Stimulated activated CD4-positive, alpha-beta T cell treated with anti-CD3 and anti-CD28 coated beads, Interleukin-12 subunit alpha, Interleukin-12 subunit beta, amount 100 ng/mL, for 48 hours (primary cell): ENCODE measurements around the gene NRL.
A peak's percentile ranks its signal among the peaks of the same experiment; 100 is the strongest.

ENCODE experiments used
- DNase-seq, 3 donors: peaks; one replicate each; pipeline ENCODE4 v3.0.0-alpha.2; 2020; ENCODE audit warnings: low read depth in 2 of 3, low spot score in 1 of 3

The NRL gene

DNA sequence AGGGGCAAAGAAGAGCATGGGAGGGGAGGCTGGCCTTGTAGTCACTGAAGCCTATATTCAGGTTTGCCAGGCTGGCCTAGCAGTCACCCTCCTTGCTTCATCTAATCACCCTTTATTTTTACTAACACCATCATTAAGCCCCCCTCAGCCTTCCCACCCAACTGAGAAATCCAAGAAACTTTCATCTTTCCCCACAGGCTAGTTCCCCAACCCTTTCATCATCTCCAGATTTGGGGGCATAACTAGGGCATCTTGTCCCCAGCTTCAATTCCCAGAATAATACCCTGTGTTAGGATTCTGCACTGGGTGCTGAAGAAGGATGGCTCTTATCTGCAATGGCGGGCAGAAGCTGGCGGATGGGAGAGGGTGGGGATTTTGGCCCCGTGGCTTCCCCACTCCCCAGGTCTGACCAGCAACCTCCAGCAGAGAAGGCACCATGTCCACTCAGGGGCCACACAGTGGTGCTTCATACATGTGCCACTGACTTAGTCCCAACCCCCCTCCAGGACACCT is 13.7 kb downstream of the NRL start:
- DNase-seq, result no peak

DNA sequence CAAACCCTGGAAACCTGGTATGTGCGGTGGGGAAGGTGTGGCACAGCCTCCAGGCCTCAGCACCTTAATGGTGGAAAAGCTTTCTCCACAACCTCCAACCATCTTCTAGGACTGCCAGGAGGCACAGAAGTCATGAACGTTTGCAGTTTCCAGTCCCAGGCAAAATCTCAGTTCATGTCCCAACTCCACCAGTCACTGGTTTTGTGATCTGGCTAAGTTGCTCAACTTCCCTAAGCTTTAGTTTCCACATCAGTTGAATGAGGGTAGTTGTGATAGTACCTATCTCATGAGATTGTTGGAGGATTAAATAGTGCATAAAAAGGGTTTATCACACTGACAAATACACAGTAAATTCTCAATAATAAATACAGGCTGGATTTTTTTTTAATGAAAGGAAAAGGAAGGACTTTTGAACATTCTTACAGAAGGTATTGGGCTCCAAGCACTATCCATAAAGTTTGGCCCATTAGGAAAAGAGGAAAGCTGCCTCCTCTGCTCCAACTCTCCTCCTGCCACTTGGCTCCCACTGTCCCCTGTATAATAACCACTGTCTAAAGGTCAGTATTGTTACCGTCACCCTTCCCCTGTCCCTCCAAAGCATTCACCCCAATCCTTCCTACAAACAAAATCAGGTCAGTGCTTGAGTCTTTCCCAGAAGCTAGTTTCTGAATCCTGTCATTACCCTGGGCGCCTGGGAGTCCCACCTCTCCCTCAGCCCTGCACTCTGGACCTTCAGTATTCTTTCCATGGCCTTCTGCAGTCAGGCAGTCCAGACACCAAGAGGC is 14.4 kb downstream of the NRL start:
- DNase-seq, result no peak

DNA sequence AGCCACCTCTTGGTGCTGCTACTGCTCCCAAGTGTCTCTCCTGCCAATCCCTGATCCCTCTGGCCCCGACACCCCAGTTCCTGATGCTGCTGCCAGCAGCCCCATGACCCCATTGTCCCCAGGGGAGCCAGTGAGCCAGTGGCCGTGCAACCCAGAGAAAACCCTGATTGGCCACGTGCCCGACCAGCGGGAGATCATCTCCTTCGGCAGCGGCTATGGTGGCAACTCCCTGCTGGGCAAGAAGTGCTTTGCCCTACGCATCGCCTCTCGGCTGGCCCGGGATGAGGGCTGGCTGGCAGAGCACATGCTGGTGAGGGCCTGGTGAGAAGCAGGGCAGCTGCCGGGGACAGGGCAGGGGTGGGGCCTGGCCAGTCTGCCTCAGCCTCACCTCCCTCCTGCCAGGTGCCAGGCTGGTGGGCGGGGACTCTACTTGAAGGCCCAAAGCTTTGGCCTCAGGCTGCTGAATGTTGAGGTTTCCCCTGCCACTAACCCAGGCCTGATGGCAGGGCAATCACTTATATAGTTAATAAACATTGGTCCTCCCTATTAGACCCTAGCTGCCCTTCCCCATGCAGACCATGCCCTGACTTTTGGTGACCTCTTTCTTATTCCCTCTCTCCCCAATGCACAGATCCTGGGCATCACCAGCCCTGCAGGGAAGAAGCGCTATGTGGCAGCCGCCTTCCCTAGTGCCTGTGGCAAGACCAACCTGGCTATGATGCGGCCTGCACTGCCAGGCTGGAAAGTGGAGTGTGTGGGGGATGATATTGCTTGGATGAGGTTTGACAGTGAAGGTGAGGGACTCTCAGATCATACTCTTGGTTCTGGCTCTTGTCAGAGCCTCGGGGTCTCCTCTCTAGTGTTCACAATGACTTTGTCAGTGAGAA is 15.6 kb downstream of the NRL start:
- DNase-seq, result no peak

DNA sequence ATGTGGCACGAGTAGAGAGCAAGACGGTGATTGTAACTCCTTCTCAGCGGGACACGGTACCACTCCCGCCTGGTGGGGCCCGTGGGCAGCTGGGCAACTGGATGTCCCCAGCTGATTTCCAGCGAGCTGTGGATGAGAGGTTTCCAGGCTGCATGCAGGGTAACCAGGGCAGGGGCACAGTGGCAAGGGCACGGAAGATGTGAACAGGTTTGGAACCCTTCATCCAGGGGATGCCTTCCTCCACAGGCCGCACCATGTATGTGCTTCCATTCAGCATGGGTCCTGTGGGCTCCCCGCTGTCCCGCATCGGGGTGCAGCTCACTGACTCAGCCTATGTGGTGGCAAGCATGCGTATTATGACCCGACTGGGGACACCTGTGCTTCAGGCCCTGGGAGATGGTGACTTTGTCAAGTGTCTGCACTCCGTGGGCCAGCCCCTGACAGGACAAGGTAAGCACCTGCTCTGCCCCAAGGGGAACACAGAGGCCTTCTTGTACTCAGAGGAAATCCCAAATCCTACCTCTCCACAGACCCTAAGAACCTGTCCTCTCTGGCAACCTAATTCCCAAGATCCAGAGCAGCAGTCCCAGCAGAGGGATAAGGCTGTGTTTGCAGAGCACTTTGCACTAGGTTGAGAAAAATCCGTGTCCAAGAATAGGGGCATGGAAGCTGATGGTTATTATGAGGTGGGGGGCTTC is 16.4 kb downstream of the NRL start:
- no peak for DNase-seq

DNA sequence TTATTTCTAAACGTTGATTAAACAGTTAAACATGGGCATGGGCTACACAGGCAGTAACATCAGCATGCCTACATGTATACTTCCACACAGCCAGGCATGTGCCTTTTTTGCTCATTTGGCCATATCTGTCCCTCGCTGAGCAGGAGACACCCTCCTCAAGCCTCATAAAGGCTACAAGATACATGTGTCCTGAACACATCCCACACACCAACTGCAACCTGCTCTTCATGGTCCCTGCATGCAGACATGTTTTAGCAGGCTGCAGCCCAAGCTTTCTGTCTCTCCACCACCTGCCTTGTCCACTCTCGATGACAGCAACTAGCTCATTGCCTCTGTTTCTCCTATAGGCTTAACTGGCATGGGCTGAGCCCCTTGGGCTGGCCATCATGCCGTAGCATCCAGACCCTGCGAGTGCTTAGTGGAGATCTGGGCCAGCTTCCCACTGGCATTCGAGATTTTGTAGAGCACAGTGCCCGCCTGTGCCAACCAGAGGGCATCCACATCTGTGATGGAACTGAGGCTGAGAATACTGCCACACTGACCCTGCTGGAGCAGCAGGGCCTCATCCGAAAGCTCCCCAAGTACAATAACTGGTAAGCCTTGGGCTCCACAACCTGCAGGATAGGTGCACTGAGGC is 18.1 kb downstream of the NRL start:
- DNase-seq, result no peak

DNA sequence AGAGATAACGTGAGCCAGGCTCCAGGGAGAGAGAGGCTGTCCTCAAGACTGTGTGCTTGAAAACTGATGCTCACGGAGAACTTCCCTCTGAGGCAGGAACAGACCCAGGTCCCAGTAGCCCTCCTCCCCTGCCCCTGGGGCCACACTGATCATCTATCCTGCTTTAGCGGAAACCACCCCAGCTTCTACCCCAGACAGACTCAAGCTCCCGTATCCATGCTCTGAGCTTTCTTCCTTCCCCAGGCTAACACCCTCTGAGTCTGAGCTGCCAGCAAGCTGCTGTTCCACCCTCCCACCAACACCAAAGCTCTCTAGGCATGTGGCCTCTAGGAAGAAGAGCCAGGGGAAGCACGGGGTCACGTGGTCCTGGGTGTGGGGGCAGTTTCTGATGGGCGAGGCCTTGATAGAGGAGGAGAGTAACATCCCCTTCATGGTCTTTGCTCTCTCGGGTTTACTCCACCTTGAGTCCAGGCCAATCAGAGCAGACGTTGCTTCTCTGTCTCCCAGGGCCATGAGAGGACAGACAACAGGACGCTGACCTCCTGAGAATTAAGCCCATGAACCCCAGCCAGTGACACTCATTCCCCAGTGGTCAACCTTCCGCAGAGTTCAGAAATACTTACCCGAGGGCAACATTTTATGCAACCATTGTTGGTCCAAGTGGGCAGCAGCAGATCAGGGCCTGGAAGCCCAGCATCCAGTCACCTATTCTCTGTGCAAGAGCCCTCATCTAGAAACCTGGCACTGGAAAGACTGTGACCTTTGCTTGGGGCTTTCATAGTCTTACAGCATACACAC is 19.3 kb downstream of the NRL start:
- DNase-seq, result peak; percentile 53 to 61 (median 56)

DNA sequence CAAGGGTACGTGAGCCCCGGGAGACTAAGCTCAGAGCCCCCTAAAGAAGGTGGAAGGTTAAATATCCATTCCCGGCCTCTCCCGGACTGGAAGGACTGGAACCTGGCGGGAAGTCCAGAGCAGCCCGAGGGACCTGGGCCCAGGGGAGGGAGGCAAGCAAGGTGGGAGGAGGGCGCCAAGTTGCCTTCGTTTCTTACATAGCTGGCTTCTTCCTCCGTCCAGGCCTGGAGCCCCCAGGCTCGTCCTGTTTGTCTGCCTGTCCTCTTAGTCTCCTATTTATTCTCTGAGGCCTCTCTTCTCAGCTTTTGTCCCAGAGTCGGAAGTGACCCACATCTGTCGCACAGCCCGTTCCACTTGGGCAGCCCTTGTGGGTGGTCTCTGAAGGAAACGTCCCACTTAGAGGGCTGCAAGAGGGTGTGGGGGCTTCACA is 19.9 kb downstream of the NRL start:
- DNase-seq, result no peak

DNA sequence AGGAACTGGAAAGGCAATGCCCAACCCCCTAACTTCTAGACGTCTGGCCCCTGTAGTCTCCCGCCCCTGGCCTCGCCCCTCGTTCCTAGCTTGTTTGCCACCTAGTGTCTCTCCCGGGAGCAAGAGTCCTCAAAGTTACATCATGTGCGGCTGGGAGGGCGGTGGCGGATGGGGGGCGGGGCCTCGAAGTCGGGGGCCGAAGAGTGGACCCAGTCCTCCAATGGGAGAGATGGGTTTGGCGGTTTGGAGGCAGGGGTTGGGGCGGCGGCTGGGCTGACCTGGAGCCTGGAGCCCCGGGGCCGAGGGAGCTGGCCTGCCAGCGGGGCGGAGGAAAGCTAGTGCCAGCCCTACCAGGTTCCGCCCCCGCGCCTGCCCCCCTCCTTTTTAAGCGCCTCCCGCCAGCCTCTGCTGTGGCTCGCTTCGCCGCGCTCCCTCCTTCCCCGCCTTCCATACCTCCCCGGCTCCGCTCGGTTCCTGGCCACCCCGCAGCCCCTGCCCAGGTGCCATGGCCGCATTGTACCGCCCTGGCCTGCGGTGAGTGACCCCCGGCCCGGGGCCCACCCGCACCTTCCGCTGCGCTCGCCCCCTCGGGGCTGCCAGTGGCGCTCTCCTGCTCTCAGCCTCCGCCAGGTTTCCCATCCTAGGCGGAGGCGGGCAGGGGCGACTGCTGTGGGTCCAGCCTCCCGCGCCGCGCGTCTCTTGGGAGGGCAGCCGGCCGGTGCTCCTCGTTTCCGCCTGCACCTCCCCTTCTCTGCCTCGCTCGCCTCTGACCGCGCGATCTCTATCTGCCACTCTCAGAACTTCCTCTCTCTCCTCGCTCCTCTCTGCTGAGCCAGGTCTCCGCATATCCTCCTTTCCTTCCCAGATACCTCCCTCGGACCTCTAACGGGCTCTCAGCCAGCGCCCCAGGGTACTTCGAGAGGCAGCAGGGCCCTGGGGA is 20.6 kb downstream of the NRL start, which contains the start of gene PCK2:
Gene PCK2 (plus strand): TSS at position 411 of the 940 bp plus-strand sequence. CDS start 95 bp downstream, at position 506.
- DNase-seq, result peak; percentile 75 to 88 (median 87)

DNA sequence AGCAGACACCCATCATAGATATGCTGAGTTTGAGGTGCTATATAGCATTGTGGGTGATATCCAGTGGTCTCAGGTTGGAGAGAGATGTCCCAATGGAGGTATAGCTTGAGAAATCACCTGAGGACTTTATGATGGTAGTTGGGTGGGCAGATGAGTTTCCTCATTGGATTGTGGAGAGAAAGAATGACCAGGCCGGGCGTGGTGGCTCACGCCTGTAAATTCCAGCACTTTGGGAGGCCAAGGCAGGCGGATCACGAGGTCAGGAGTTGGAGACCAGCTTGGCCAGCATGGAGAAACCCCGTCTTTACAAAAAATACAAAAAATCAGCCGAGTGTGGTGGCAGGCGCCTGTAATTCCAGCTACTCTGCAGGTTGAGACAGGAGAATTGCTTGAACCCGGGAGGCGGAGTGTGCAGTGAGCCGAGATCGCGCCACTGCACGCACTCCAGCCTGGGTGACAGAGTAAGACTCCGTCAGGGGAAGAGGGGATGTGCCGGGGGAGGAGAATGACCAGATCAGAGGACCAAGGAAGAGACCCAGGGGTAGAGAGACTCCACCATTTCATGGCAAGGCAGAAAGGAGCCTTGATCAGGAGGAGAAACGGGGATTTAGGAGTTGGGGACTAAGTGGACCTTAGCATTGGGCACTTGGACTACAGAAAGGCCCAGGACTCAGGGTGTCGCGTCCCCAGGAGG is 21.4 kb downstream of the NRL start:
- no peak for DNase-seq

DNA sequence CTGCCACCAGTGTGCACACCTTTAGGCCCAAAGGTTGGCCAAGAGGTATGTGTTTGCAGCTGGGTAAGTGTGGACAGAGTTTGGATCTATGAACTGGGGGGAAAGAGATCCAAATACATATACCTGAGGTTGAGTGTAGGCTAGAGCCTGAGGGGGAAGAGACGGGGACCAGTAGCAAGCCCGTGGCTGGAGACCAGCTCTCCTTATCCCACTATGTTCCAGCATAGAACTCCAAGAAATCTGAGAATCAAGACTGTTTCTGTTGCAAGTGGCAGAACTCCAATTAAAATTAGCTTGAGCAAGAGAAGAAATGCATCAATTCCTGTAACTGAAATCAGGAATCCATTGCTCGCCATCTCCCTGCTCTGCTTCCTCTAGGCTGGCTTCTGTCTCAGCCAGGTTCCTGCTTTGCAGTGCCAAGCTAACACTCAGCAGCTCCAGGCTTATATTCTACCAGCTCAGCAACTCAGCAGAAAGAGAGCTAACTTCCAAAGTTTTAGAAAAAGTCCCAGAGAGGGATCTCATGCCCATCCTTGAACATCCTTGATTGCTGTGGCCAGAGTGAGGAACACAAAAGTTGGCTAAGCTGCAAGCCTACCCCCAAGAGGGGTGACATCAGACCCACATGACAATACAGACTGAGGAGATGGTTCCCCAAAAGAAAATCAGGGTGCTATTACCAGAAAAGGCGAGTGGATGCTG is 22.1 kb downstream of the NRL start:
- no peak for DNase-seq

DNA sequence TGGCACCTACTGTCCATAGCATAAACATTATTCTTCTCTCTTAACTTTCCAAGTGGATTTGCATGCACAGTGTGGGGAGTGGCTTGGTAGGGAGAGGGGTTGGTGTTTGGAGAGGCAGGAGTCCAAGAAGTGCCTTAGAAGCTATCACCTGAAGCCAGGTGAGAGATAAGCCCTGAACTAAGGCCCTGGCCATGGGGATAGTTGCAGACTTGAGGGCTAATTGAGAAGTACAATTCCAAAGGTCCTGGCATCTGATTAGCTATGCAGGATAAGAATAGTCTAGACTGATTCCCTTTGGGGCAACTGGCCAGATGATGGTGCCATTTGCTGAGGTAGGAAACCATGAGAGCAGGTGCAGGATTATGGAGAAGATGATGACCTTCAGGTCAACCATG is 22.6 kb downstream of the NRL start:
- DNase-seq, result no peak

DNA sequence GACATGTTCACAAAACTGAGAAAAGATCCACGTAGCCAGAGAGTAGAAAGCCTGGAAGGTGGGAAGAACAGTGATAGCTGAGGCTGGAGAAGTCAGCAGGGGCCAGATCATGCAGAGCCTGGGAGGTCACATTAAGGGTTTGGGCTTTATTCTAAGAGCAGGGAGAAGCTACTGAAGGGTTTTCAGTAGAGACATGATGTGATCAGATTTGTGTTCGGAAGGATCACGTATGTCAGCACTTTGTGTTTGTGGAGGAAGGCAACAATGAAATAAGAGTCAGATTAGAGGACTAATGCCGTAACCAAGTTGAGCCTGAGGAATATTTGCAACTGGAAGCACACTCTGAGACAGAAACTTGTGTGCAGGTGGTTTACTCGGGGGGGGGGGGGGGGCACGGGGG is 24.9 kb downstream of the NRL start:
- DNase-seq, result no peak

DNA sequence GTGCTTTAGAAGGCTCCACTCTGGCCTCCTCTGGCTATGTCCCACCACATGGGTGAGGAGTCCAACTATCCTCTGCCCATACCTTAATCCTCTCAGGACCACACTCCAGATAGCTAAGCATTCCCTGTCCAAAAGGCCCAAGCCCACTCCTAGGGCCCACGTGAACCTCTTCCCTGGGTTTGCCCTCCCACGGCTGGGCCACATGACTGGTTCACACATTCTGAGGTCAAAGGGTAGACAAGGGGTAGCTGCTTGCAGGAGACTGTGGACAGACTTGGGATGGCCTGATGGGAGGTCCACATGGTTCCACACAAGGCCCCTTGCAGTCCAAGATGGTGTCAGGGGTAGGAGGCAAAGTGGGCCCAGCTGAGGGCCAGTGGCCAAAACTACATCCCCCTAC is 26.7 kb downstream of the NRL start:
- DNase-seq, result no peak

DNA sequence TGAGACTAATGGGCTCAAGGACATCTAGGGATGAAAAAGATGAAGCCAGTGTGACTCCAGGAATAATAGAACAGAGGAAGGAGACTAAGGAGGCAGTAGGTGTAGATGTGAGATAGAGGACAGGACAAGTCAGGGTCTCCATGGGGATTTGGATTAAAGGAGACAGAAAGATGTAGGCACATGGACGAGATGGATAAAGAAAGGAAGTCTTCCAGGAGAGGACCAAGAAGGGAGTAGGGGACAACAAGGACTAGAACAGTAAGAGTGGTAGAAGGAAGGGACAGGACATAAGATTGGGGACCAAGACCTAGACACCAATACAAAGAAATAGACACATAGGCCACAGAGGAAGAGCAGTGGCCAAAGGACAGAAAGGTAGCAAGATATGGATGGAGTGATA is 27.7 kb downstream of the NRL start:
- DNase-seq, result no peak

DNA sequence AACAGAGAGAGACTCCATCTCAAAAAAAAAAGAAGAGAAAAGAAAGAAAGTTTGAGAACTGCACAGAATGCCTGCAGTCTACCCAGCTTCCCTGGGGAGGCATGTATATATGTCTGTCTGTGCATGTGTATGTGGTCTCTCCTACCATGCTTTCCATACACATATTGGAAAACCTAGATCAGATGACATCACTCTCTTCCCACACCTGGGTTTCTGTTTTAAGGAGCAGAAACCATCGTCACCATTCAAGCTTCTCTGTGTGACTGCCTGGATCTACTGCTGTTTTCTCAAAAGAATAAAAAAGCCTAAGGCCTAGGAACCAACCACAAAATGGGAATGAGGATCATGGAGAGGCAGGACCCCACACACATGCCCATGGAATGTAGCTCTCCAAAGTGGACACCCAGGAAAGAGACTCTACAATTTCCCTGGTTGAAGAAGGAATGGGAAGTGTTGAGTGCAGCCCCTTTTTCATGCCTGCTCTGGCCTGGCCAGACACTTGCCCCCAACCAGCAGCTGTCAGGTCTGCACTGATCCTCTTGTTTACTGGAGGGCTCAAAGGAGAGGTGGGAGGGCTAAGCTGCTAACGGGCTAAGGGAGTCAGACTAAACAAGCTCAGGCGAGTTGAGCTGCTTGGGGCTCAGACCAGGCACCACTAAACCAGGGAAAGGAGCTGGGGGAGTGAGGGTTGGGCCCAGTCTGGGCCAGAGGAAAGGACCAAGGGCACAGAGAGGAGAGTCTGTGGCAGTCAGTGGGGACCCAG is 28.4 kb downstream of the NRL start:
- DNase-seq, result no peak

DNA sequence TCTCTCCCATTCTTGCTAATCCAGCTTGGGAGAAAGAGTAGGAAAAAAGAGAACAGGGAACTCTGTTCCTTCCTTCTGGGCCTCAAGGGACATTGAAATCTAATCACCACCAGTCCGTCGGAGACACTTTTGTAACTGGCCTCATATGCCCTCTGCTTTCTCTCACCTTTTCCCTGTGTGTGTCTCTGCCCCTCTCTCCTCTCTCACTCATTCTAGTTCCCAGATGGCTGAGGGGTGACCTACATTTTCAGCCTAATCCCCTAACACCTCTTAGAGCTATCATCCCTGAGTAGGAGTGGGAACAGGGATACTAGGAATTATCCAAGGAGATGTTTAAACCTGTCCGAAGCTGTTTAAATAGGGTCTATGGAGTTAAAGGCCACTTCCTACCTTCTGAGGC is 29.5 kb downstream of the NRL start:
- no peak for DNase-seq

DNA sequence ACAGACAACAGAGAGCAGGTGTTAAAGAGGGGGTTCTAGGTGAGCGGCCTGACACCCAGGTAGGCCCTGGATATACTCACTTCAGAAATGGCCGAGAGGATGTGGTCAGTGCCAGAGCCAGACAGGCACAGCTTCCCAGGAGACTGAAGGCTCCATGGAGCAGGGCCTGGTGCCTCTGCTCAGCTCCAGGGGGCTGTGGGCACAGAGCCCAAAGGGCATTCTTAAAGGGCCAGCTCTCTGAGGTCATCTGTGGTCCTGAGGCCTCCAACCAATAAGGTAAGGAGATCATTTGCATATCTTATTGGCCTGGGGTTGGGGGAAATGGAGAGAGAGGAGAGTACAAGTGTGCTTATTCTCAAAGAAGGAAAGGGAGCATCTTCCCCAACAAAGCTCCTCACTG is 30.3 kb downstream of the NRL start:
- DNase-seq, result no peak
